Activated CD4-positive, alpha-beta T cell treated with anti-CD3 and anti-CD28 coated beads, Interleukin-2, amount 50 U/mL, for 1 hour (primary cell): ENCODE measurements around the gene SF1.

Source experiments
- DNase-seq: peaks from one replicate; pipeline ENCODE4 v3.0.0-alpha.2; 2020

Gene SF1

GRCh38 chr11:64800303-64801157 is 22.2 kb upstream of the SF1 start:
- no peak for DNase-seq

- no peak for DNase-seq
Measured at GRCh38 chr11:64799623-64800302, 21.4 kb upstream of the SF1 start.

- no peak for DNase-seq
Measured at GRCh38 chr11:64799256-64799622, 20.9 kb upstream of the SF1 start.

- no peak for DNase-seq
Measured at GRCh38 chr11:64796757-64797541, 18.6 kb upstream of the SF1 start.

GRCh38 chr11:64796047-64796756 is 17.9 kb upstream of the SF1 start:
- no peak for DNase-seq

- DNase-seq = no peak
Measured at GRCh38 chr11:64794526-64794925, 16.2 kb upstream of the SF1 start.

GRCh38 chr11:64793271-64794160 is 15.2 kb upstream of the SF1 start:
- no peak for DNase-seq

GRCh38 chr11:64792482-64792881 is 14.1 kb upstream of the SF1 start:
- DNase-seq = no peak

- no peak for DNase-seq
Measured at GRCh38 chr11:64791781-64792291, 13.5 kb upstream of the SF1 start.

GRCh38 chr11:64790205-64791095 is 12.1 kb upstream of the SF1 start:
- no peak for DNase-seq

GRCh38 chr11:64789331-64790204 is 11.2 kb upstream of the SF1 start:
- DNase-seq = no peak

GRCh38 chr11:64788321-64789215 is 10.2 kb upstream of the SF1 start:
- no peak for DNase-seq

- DNase-seq = peak; percentile 70
Measured at GRCh38 chr11:64787526-64788320, 9.4 kb upstream of the SF1 start.

- no peak for DNase-seq
Measured at GRCh38 chr11:64786308-64786707, 8.0 kb upstream of the SF1 start.

GRCh38 chr11:64784813-64785581 is 6.7 kb upstream of the SF1 start:
- no peak for DNase-seq

GRCh38 chr11:64778223-64778472 is 194 bp downstream of the SF1 start:
- DNase-seq = no peak
